IMR-90 (cell line): ENCODE results near the gene NMRK2. TPM values are rescaled to one million over a fixed set of nuclear protein-coding genes. Genes with fewer than 3 reads are reported as not detected.

Experiments used
- ATAC-seq: fragments of 200-7000 bp; cut with Tn5 transposase; 2 replicates; pipeline ENCODE4 v1.9.1; 2020; ENCODE audit warnings: low read depth, mild to moderate bottlenecking, moderate library complexity
- Bru-seq: library from RNA; stranded (reverse); fragments of 400-500 nt; gene quantifications from one replicate; lab custom pipeline; 2021; lab: Mats Ljungman, UMichigan
- BruChase-seq, 2 experiments: library from RNA; stranded (reverse); fragments of 400-500 nt; gene quantifications; one replicate each; lab custom pipeline; 2021; lab: Mats Ljungman, UMichigan
- BruUV-seq: library from RNA; stranded (reverse); fragments of 400-500 nt; replicated peaks from 2 replicates; lab custom pipeline; 2021; lab: Mats Ljungman, UMichigan
- CTCF ChIA-PET: fragments of 300-600 bp; formaldehyde crosslinking; extraction: SDS; loops from one replicate; lab custom pipeline; 2021; ENCODE audit warnings: antibody characterized with exemption; lab: Yijun Ruan, JAX
- POLR2A ChIA-PET: fragments of 300-600 bp; sonication (Branson Sonifier 250); formaldehyde crosslinking; loops from one replicate; lab custom pipeline; 2022; ENCODE audit warnings: antibody characterized with exemption; ENCODE audit not compliant: unreplicated experiment; lab: Charles Lee
- DNase-seq: peaks from one replicate; pipeline ENCODE4 v3.0.0; 2013
- H2AFZ ChIP-seq: replicated peaks from 2 replicates; pipeline ENCODE3; 2013; ENCODE audit warnings: low read length, mild to moderate bottlenecking; ENCODE audit not compliant: poor library complexity
- H2AK5ac ChIP-seq: 2 replicates; pipeline ENCODE4 v1.6.1; 2013; ENCODE audit warnings: low read depth, low read length, inconsistent platforms
- H2AK9ac ChIP-seq: replicated peaks from 2 replicates; pipeline ENCODE3; 2013; ENCODE audit warnings: mild to moderate bottlenecking, low read depth, low read length, moderate library complexity; ENCODE audit not compliant: poor library complexity
- H2BK120ac ChIP-seq: 2 replicates; pipeline ENCODE4 v1.6.1; 2013; ENCODE audit warnings: low read depth, low read length, inconsistent platforms
- H2BK15ac ChIP-seq: 3 replicates; pipeline ENCODE4 v1.6.1; 2013; ENCODE audit warnings: low read depth, low read length, inconsistent platforms
- H2BK20ac ChIP-seq: 2 replicates; pipeline ENCODE4 v1.6.1; 2013; ENCODE audit warnings: low read depth, mild to moderate bottlenecking, inconsistent platforms, low read length, moderate library complexity
- H2BK5ac ChIP-seq: 2 replicates; pipeline ENCODE4 v1.6.1; 2013; ENCODE audit warnings: mild to moderate bottlenecking, low read depth, low read length, inconsistent platforms; ENCODE audit not compliant: poor library complexity, severe bottlenecking
- H3K14ac ChIP-seq: replicated peaks from 2 replicates; pipeline ENCODE4 v1.6.1; 2013; ENCODE audit warnings: low read depth, low read length, inconsistent platforms
- H3K18ac ChIP-seq: 2 replicates; pipeline ENCODE4 v1.6.1; 2013; ENCODE audit warnings: low read depth, low read length, control low read depth
- H3K23ac ChIP-seq: 2 replicates; pipeline ENCODE4 v1.6.1; 2013; ENCODE audit warnings: low read depth, low read length, inconsistent platforms
- H3K27ac ChIP-seq: 2 replicates; pipeline ENCODE4 v1.5.1; 2013; ENCODE audit warnings: mild to moderate bottlenecking, control low read depth, low read length; ENCODE audit not compliant: insufficient read depth
- H3K27me3 ChIP-seq: 2 replicates; pipeline ENCODE4 v1.6.1; 2013; ENCODE audit warnings: low read length; ENCODE audit not compliant: control insufficient read depth, insufficient read depth
- H3K36me3 ChIP-seq: 2 replicates; pipeline ENCODE4 v1.6.1; 2013; ENCODE audit warnings: low read length, mixed read lengths; ENCODE audit not compliant: control insufficient read depth, insufficient read depth
- H3K4ac ChIP-seq: 2 replicates; pipeline ENCODE4 v1.6.1; 2013; ENCODE audit warnings: low read depth, low read length, inconsistent platforms
- H3K4me1 ChIP-seq: 2 replicates; pipeline ENCODE4 v1.6.1; 2013; ENCODE audit warnings: low read length, mixed read lengths; ENCODE audit not compliant: control insufficient read depth, insufficient read depth
- H3K4me2 ChIP-seq: 2 replicates; pipeline ENCODE4 v1.6.1; 2013; ENCODE audit warnings: low read depth, mild to moderate bottlenecking, control low read depth, low read length, moderate library complexity
- H3K4me3 ChIP-seq: 2 replicates; pipeline ENCODE4 v1.5.1; 2013; ENCODE audit warnings: low read depth, mild to moderate bottlenecking, control low read depth, low read length, moderate library complexity; ENCODE audit not compliant: insufficient read depth
- H3K56ac ChIP-seq: 2 replicates; pipeline ENCODE4 v1.6.1; 2013; ENCODE audit warnings: low read length, inconsistent platforms; ENCODE audit not compliant: insufficient read depth; ENCODE audit errors: extremely low read depth
- H3K79me1 ChIP-seq, 2 experiments: 2 replicates each; pipeline ENCODE4 v1.6.1; 2013; ENCODE audit warnings: low read length in 2 of 2, inconsistent platforms in 1 of 2, low read depth in 1 of 2
- H3K9ac ChIP-seq: 2 replicates; pipeline ENCODE4 v1.6.1; 2013; ENCODE audit warnings: low read depth, low read length, control low read depth
- H3K9me1 ChIP-seq: 2 replicates; pipeline ENCODE4 v1.6.1; 2013; ENCODE audit warnings: low read length, inconsistent platforms; ENCODE audit not compliant: insufficient read depth
- H3K9me3 ChIP-seq: 2 replicates; pipeline ENCODE4 v1.6.1; 2013; ENCODE audit warnings: low read length; ENCODE audit not compliant: control insufficient read depth, insufficient read depth
- H4K20me1 ChIP-seq: 2 replicates; pipeline ENCODE4 v1.6.1; 2013; ENCODE audit warnings: low read length, inconsistent platforms; ENCODE audit not compliant: insufficient read depth
- H4K5ac ChIP-seq: 2 replicates; pipeline ENCODE4 v1.6.1; 2013; ENCODE audit warnings: mild to moderate bottlenecking, low read depth, low read length, control low read depth
- H4K8ac ChIP-seq, 2 experiments: 2 replicates each; pipeline ENCODE4 v1.6.1; 2013; ENCODE audit warnings: low read depth in 2 of 2, low read length in 2 of 2, control low read depth in 1 of 2, inconsistent platforms in 1 of 2
- H4K91ac ChIP-seq: 2 replicates; pipeline ENCODE4 v1.6.1; 2013; ENCODE audit warnings: low read depth, low read length, inconsistent platforms; ENCODE audit not compliant: insufficient read depth
- BHLHE40 ChIP-seq: fragments of 150-350 bp; IDR thresholded peaks from 2 replicates; pipeline ENCODE4 v1.6.1; 2016; ENCODE audit warnings: mild to moderate bottlenecking, low read depth, low read length
- CEBPB ChIP-seq: IDR thresholded peaks from 2 replicates; pipeline ENCODE4 v1.6.1; 2012; ENCODE audit warnings: low read depth, low read length, improper control_type of control experiment
- CHD1 ChIP-seq: IDR thresholded peaks from 2 replicates; pipeline ENCODE4 v1.6.1; 2012; ENCODE audit warnings: low read depth, low read length, improper control_type of control experiment
- CTCF ChIP-seq: conservative IDR thresholded peaks from 2 replicates; pipeline ENCODE4 v1.5.1; 2012; ENCODE audit warnings: mild to moderate bottlenecking, low read depth, low read length, improper control_type of control experiment
- ELK1 ChIP-seq: fragments of 150-350 bp; IDR thresholded peaks from 2 replicates; pipeline ENCODE4 v1.6.1; 2016; ENCODE audit warnings: low read depth, mild to moderate bottlenecking, low read length, moderate library complexity, borderline replicate concordance
- FOS ChIP-seq: fragments of 150-350 bp; IDR thresholded peaks from 2 replicates; pipeline ENCODE4 v1.6.1; 2016; ENCODE audit warnings: low read depth, low read length
- MAFK ChIP-seq: IDR thresholded peaks from 2 replicates; pipeline ENCODE4 v1.6.1; 2012; ENCODE audit warnings: low read depth, low read length, improper control_type of control experiment
- MAZ ChIP-seq: IDR thresholded peaks from 2 replicates; pipeline ENCODE4 v1.6.1; 2012; ENCODE audit warnings: low read depth, mild to moderate bottlenecking, low read length, improper control_type of control experiment, moderate library complexity, borderline replicate concordance
- MXI1 ChIP-seq: IDR thresholded peaks from 2 replicates; pipeline ENCODE4 v1.6.1; 2012; ENCODE audit warnings: low read depth, mild to moderate bottlenecking, low read length, moderate library complexity, borderline replicate concordance
- NFE2L2 ChIP-seq: fragments of 150-350 bp; IDR thresholded peaks from 2 replicates; pipeline ENCODE4 v1.6.1; 2016; ENCODE audit warnings: low read depth, mild to moderate bottlenecking, low read length
- RAD21 ChIP-seq: IDR thresholded peaks from 2 replicates; pipeline ENCODE4 v1.6.1; 2012; ENCODE audit warnings: low read length, improper control_type of control experiment
- RFX5 ChIP-seq: IDR thresholded peaks from 2 replicates; pipeline ENCODE4 v1.8.0; 2012; ENCODE audit warnings: low read depth, mild to moderate bottlenecking, low read length, moderate library complexity
- USF2 ChIP-seq: fragments of 150-350 bp; IDR thresholded peaks from 2 replicates; pipeline ENCODE4 v1.6.1; 2017; ENCODE audit warnings: mild to moderate bottlenecking, antibody characterized with exemption, low read length, low read depth
- WGBS, 2 experiments: methylation state at CpG; one replicate each; pipeline versions ENCODE4 v1.1.5 to v1.1.7; 2013; ENCODE audit warnings: missing lambda C conversion rate in 2 of 2; ENCODE audit not compliant: insufficient read length in 1 of 2; ENCODE audit errors: extremely low coverage in 2 of 2; 5-methylcytosine and 5-hydroxymethylcytosine counted together
- dilution Hi-C: fragments of 300-500 bp; cut with HindIII; formaldehyde crosslinking; loops from one replicate; pipeline ENCODE4 v1.14.3; 2018; ENCODE audit warnings: low sequenced_read_pairs; ENCODE audit not compliant: unreplicated experiment
- in situ Hi-C: fragments of 300-500 bp; cut with MboI; formaldehyde crosslinking; loops from 3 replicates; pipeline ENCODE4 v1.14.3; 2019; ENCODE audit warnings: low sequenced_read_pairs, inconsistent platforms, mixed read lengths
- intact Hi-C: fragments of 100-400 bp; cut with micrococcal nuclease; formaldehyde crosslinking; loops from 2 replicates; pipeline ENCODE4 v1.10.0; 2022
- long read RNA-seq: library from polyadenylated mRNA; unstranded; transcript quantifications from one replicate; pipeline ENCODE4 v2.0.0, GENCODE V29; 2021; ENCODE audit not compliant: unreplicated experiment
- polyA plus RNA-seq, 3 experiments: library from polyadenylated mRNA; depleted of rRNA; stranded (reverse); fragments of >200 nt; gene quantifications; 2 replicates each; pipeline ENCODE4 v1.2.3, GENCODE V29; 2012; ENCODE audit warnings: low replicate concordance in 1 of 3
- total RNA-seq: library from RNA; depleted of rRNA; stranded (reverse); fragments of >200 nt; gene quantifications from 2 replicates; pipeline ENCODE4 v1.2.3, GENCODE V29; 2012; rRNA removed

Gene NMRK2
- total RNA-seq (not detected in 2 replicates), polyA plus RNA-seq (2012; rRNA removed) (not detected in 2 replicates), Bru-seq, nascent RNA (not detected), BruChase-seq, experiment 1, labeled RNA remaining after a 6-hour chase (not detected), BruChase-seq, experiment 2, labeled RNA remaining after a 2-hour chase (not detected)
- not detected in 2 replicates for polyA plus RNA-seq (2012; cell fraction: cytosol; rRNA removed)
- not detected in 2 replicates for polyA plus RNA-seq (2012; cell fraction: nucleus; rRNA removed; ENCODE audit: low replicate concordance)
- long read RNA-seq: 0 reads

- intact Hi-C loops (no loop called here), in situ Hi-C loops (no loop called here), dilution Hi-C loops (no loop called here)
- no peak within 1 kb of the TSS for H3K27ac ChIP-seq
- no peaks in the 10 kb centered on the region for H3K4me1 ChIP-seq
- ChIA-PET POLR2A (interaction anchor here (0.5 kb wide), 1 partner anchor 20 kb away, joined by 4 read pairs; no protein-coding TSS in a partner anchor), CTCF (no interaction called here)
- no peaks in the 10 kb centered on the region for H3K9me3 ChIP-seq
- H3K9me1 ChIP-seq: no peaks in the 10 kb centered on the region
- H4K8ac ChIP-seq: no peak within 1 kb of the TSS
- H3K23ac ChIP-seq: no peak within 1 kb of the TSS
- H2BK15ac ChIP-seq: no peak within 1 kb of the TSS
- no peak within 1 kb of the TSS for H2AFZ ChIP-seq
- H2BK20ac ChIP-seq: no peak within 1 kb of the TSS
- no peak within 1 kb of the TSS for H3K14ac ChIP-seq
- H3K56ac ChIP-seq: no peak within 1 kb of the TSS
- WGBS, 2 experiments: 1% methylated on average over 28 of the region's 51 CpGs; no CpG with 5 or more reads in 1 of the 2 experiments
- H2AK9ac ChIP-seq: peak within 1 kb of the TSS; percentile 50
- no peak within 1 kb of the TSS for H3K4ac ChIP-seq
- H3K27me3 ChIP-seq: peaks cover 27% of the 10 kb centered on the region
- H3K4me3 ChIP-seq: no peak within 1 kb of the TSS
- no peak within 1 kb of the TSS for H2AK5ac ChIP-seq
- H3K4me2 ChIP-seq: no peak within 1 kb of the TSS
- TF ChIP-seq MXI1 (no peak), ELK1 (no peak), CTCF (no peak), MAFK (no peak), CHD1 (no peak), MAZ (no peak), CEBPB (no peak), USF2 (no peak), RFX5 (no peak), BHLHE40 (no peak), FOS (no peak), NFE2L2 (no peak), RAD21 (no peak)
- no peak within 1 kb of the TSS for H3K18ac ChIP-seq
- no TSS peak for BruUV-seq
- H4K91ac ChIP-seq: no peak within 1 kb of the TSS
- no peak for DNase-seq
- H3K36me3 ChIP-seq: no peaks in the 10 kb centered on the region
- no peaks in the 10 kb centered on the region for H4K20me1 ChIP-seq
- no peak within 1 kb of the TSS for H3K9ac ChIP-seq
- no peak within 1 kb of the TSS for H2BK120ac ChIP-seq
- no peak within 1 kb of the TSS for H2BK5ac ChIP-seq
- no peak within 1 kb of the TSS for H4K5ac ChIP-seq
- H3K79me1 ChIP-seq: no peaks in the 10 kb centered on the region
- ATAC-seq: peak; percentile 27; the same call in 1 of the 2 replicates
Measured at GRCh38 chr19:3932931-3933810, at the start of gene NMRK2. TSS of gene NMRK2 (plus strand) at chr19:3933069. CDS start at chr19:3933672, 603 bp downstream.
